GM11168 (cell line): ENCODE results near the gene MBOAT7.

Experiments
- in situ Hi-C: fragments of 300-500 bp; cut with MboI; formaldehyde crosslinking; loops from one replicate; pipeline ENCODE4 v1.12.0; 2022; ENCODE audit warnings: low sequenced_read_pairs; ENCODE audit not compliant: unreplicated experiment

MBOAT7 gene

GRCh38 chr19:54149021-54149812 lies 40.2 kb downstream of the MBOAT7 start:
- in situ Hi-C loops: no loop called here

GRCh38 chr19:54148158-54148557 lies 41.2 kb downstream of the MBOAT7 start:
- in situ Hi-C loops: no loop called here

GRCh38 chr19:54147676-54148075 lies 41.7 kb downstream of the MBOAT7 start:
- in situ Hi-C loops: no loop called here

GRCh38 chr19:54145541-54146158 lies 43.7 kb downstream of the MBOAT7 start:
- in situ Hi-C loops: no loop called here

- in situ Hi-C loops: no loop called here
These were observed 47.1 kb downstream of the MBOAT7 start for GRCh38 chr19:54142166-54142780.

- in situ Hi-C loops: no loop called here
These were observed 48.0 kb downstream of the MBOAT7 start for GRCh38 chr19:54141356-54141755.

- in situ Hi-C loops: no loop called here
These were observed 50.7 kb downstream of the MBOAT7 start for GRCh38 chr19:54138489-54139256.

- in situ Hi-C loops: no loop called here
These were observed 51.5 kb downstream of the MBOAT7 start, which contains the start of gene CNOT3 for GRCh38 chr19:54137699-54138488. TSS of gene CNOT3 (plus strand) at chr19:54137762. CDS start at chr19:54142979, 5,217 bp downstream.

GRCh38 chr19:54136864-54137698 lies 52.3 kb downstream of the MBOAT7 start:
- in situ Hi-C loops: no loop called here

- in situ Hi-C loops: no loop called here
These were observed 53.1 kb downstream of the MBOAT7 start for GRCh38 chr19:54136086-54136863.

- in situ Hi-C loops: no loop called here
These were observed 55.3 kb downstream of the MBOAT7 start for GRCh38 chr19:54133957-54134590.

- in situ Hi-C loops: no loop called here
These were observed 55.9 kb downstream of the MBOAT7 start for GRCh38 chr19:54133312-54133956.

GRCh38 chr19:54129617-54129996 lies 59.8 kb downstream of the MBOAT7 start:
- in situ Hi-C loops: no loop called here

- in situ Hi-C loops: no loop called here
These were observed 60.4 kb downstream of the MBOAT7 start for GRCh38 chr19:54128796-54129616.

- in situ Hi-C loops: no loop called here
These were observed 61.0 kb downstream of the MBOAT7 start for GRCh38 chr19:54128441-54128725.

- in situ Hi-C loops: no loop called here
These were observed 61.5 kb downstream of the MBOAT7 start for GRCh38 chr19:54127688-54128440.
